Activated B cell treated with CpG ODN at 0.5 μM for 24 hours (primary cell): ENCODE measurements around the gene ABHD15. TPM values are rescaled to one million over a fixed set of nuclear protein-coding genes. Genes with fewer than 3 reads are reported as not detected.

Experiments used
- ATAC-seq: fragments of 200-7000 bp; cut with Tn5 transposase; one replicate; pipeline ENCODE4 v1.10.0; 2021; ENCODE audit warnings: low read depth, mild to moderate bottlenecking, moderate library complexity
- CTCF ChIA-PET: fragments of 350-600 bp; sonication (Branson Sonifier 250); formaldehyde crosslinking; loops from one replicate; lab custom pipeline; 2021; ENCODE audit warnings: antibody characterized with exemption; lab: Charles Lee
- POLR2A ChIA-PET: fragments of 350-600 bp; sonication (Branson Sonifier 250); formaldehyde crosslinking; loops from one replicate; lab custom pipeline; 2021; ENCODE audit warnings: antibody characterized with exemption; lab: Charles Lee
- DNase-seq: peaks from one replicate; pipeline ENCODE4 v3.0.0; 2022
- H3K27ac Mint-ChIP-seq: one replicate; pipeline ENCODE4 v1.8.0; 2020; ENCODE audit warnings: mixed read lengths
- H3K27me3 Mint-ChIP-seq: one replicate; pipeline ENCODE4 v1.8.0; 2021; ENCODE audit warnings: mixed read lengths
- H3K36me3 Mint-ChIP-seq: one replicate; pipeline ENCODE4 v1.8.0; 2021; ENCODE audit warnings: low read depth, mixed read lengths
- H3K4me1 Mint-ChIP-seq: one replicate; pipeline ENCODE4 v1.8.0; 2021; ENCODE audit warnings: mixed read lengths
- H3K4me3 Mint-ChIP-seq: one replicate; pipeline ENCODE4 v1.8.0; 2020; ENCODE audit warnings: mild to moderate bottlenecking, mixed read lengths
- H3K9me3 Mint-ChIP-seq: one replicate; pipeline ENCODE4 v1.8.0; 2020; ENCODE audit warnings: mixed read lengths
- CTCF ChIP-seq: fragments of 200-600 bp; IDR thresholded peaks from one replicate; pipeline ENCODE4 v1.8.0; 2022; ENCODE audit warnings: antibody characterized with exemption, mild to moderate bottlenecking
- intact Hi-C: fragments of 100-400 bp; cut with micrococcal nuclease; formaldehyde crosslinking; loops from one replicate; pipeline ENCODE4 v1.15.1; 2024
- total RNA-seq: library from RNA; stranded (reverse); gene quantifications from 2 replicates; pipeline ENCODE4 v1.2.3, GENCODE V29; 2022

Gene ABHD15
- total RNA-seq, 1 donor from 2014 or later: 11.0 TPM

- H3K4me1 Mint-ChIP-seq: no peaks in the 10 kb centered on the region
- CTCF ChIA-PET: no interaction called here
- no peak for DNase-seq
- no peaks in the 10 kb centered on the region for H3K9me3 Mint-ChIP-seq
- ATAC-seq: no peak
- no peak overlapping the region for H3K4me3 Mint-ChIP-seq
- TF ChIP-seq CTCF: no peak
- POLR2A ChIA-PET: no interaction called here
- intact Hi-C loops: no loop called here
- no peaks in the 10 kb centered on the region for H3K27me3 Mint-ChIP-seq
- H3K27ac Mint-ChIP-seq: no peak overlapping the region
- peaks cover 65% of the 10 kb centered on the region for H3K36me3 Mint-ChIP-seq
Measured at GRCh38 chr17:29518359-29518758, 48.5 kb downstream of the ABHD15 start.

GRCh38 chr17:29514792-29515191 lies 52.0 kb downstream of the ABHD15 start:
- Mint-ChIP-seq H3K27ac (no peak overlapping the region), H3K9me3 (no peaks in the 10 kb centered on the region), H3K27me3 (no peaks in the 10 kb centered on the region), H3K4me1 (no peaks in the 10 kb centered on the region), H3K36me3 (peaks cover 62% of the 10 kb centered on the region), H3K4me3 (no peak overlapping the region)
- ChIA-PET CTCF (no interaction called here), POLR2A (no interaction called here)
- ATAC-seq (no peak), DNase-seq (no peak)
- TF ChIP-seq CTCF: no peak
- intact Hi-C loops: no loop called here

- CTCF ChIA-PET: no interaction called here
- intact Hi-C loops: no loop called here
Measured at GRCh38 chr17:29510953-29511352, 55.9 kb downstream of the ABHD15 start.

More at GRCh38 chr17:29510953-29511352, 55.9 kb downstream of the ABHD15 start:
- Mint-ChIP-seq H3K4me1 (no peaks in the 10 kb centered on the region), H3K27ac (no peak overlapping the region), H3K36me3 (peaks cover 63% of the 10 kb centered on the region), H3K4me3 (no peak overlapping the region), H3K9me3 (no peaks in the 10 kb centered on the region), H3K27me3 (no peaks in the 10 kb centered on the region)
- DNase-seq (no peak), ATAC-seq (no peak)
- no peak for TF ChIP-seq CTCF
- POLR2A ChIA-PET: no interaction called here

Other genes starting within 250 kb of the ABHD15 start
- 55.1 and 55.5 TPM in 2 replicates for gene TAOK1, start 176.7 kb downstream of the ABHD15 start, total RNA-seq
- gene TP53I13, start 1.7 kb upstream of the ABHD15 start, total RNA-seq: 65.1 and 71.2 TPM in 2 replicates
- gene GIT1, start 22.6 kb upstream of the ABHD15 start, total RNA-seq: 41.7 and 45.3 TPM in 2 replicates
- gene ANKRD13B, start 26.1 kb upstream of the ABHD15 start, total RNA-seq: 3.5 and 5.2 TPM in 2 replicates
- gene CORO6, start 55.9 kb upstream of the ABHD15 start, total RNA-seq: 4.1 and 5.1 TPM in 2 replicates